IgD-negative memory B cell (primary cell): ENCODE measurements around the gene C1QTNF5. TPM values are rescaled to one million over a fixed set of nuclear protein-coding genes. Genes with fewer than 3 reads are reported as not detected.
"Not testable (repeated sequence)": the region's sequence is repeated elsewhere in the genome, so short reads cannot be mapped to it uniquely, and the experiment has no call there.

Source experiments
- H3K27ac Mint-ChIP-seq, 3 donors: one replicate each; pipeline ENCODE4 v1.8.0; 2020 to 2022; ENCODE audit warnings: mild to moderate bottlenecking in 3 of 3, mixed read lengths in 3 of 3, moderate library complexity in 1 of 3
- H3K27me3 Mint-ChIP-seq: one replicate; pipeline ENCODE4 v1.8.0; 2021; ENCODE audit warnings: mixed read lengths
- H3K36me3 Mint-ChIP-seq: one replicate; pipeline ENCODE4 v1.8.0; 2020; ENCODE audit warnings: mild to moderate bottlenecking, mixed read lengths
- H3K4me1 Mint-ChIP-seq, 3 donors: one replicate each; pipeline ENCODE4 v1.8.0; 2020 to 2022; ENCODE audit warnings: mixed read lengths in 3 of 3, mild to moderate bottlenecking in 1 of 3
- H3K4me3 Mint-ChIP-seq, 4 donors: one replicate each; pipeline ENCODE4 v1.8.0; 2020 to 2022; ENCODE audit warnings: mild to moderate bottlenecking in 4 of 4, mixed read lengths in 4 of 4, moderate library complexity in 3 of 4
- H3K9me3 Mint-ChIP-seq, 3 donors: one replicate each; pipeline ENCODE4 v1.8.0; 2020 to 2021; ENCODE audit warnings: mixed read lengths in 3 of 3, mild to moderate bottlenecking in 1 of 3
- polyA plus RNA-seq: library from polyadenylated mRNA; unstranded; fragments of 300-500 nt; fragmentation: Illumina TruSeq; gene quantifications from one replicate; pipeline ENCODE4 v1.2.3, GENCODE V29; 2021

The C1QTNF5 gene, protein sequence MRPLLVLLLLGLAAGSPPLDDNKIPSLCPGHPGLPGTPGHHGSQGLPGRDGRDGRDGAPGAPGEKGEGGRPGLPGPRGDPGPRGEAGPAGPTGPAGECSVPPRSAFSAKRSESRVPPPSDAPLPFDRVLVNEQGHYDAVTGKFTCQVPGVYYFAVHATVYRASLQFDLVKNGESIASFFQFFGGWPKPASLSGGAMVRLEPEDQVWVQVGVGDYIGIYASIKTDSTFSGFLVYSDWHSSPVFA
- polyA plus RNA-seq: not detected

DNA sequence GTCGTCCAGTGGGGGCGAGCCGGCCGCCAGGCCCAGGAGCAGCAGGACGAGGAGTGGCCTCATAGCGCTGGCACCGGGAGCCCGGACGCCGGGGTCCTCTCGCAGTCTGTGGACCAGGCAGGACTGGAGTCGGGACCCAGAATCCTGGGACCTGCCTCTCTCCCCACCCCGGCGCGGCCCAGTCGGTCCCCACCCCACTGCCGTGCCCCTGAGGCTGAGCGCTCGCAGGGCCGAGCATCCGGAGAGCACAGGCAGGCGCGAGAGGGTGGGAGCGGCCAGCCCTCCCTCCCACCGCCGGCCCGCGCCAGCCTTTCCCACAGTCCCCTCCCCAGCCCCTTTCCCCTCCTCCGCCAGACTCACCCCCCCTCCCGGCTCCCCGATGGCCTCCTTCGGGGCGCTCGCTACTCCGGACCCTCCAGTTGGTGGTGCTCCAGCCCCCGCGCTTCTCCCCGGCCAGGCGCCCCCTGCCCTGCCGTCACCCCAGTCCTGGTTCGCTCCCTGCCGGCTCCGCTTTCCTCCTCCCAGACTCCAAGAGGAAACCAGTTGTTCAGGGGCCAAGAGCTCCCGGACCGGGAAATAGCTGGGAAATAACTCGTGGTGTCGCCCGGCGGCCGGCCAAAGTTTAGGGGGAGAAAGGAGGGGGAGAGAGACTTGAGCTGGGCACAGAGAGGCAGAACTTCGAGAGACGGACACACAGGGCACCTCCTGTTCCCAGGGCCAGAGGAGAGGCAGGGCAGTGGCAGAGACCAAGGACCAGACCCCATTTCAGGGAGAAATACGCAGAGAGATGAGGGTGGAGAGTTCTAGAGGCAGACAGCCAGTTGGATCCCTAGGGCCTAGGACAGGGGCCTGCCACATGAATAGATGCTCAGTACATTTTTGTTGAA, at the start of gene C1QTNF5:
Gene C1QTNF5, minus strand, starts transcription at position 549 of the 887 bp plus-strand sequence. Its CDS starts 486 bp downstream, at position 63.
- Mint-ChIP-seq H3K4me3 (peak within 1 kb of the TSS in 2 of 4 donors; percentile 6 to 76), H3K36me3 (peaks cover 10% of the 10 kb centered on the region), H3K9me3 (peaks cover 0 to 2% (median 0%) of the 10 kb centered on the region in 3 donors), H3K27me3 (peaks cover 45% of the 10 kb centered on the region), H3K4me1 (peaks cover 10 to 18% (median 10%) of the 10 kb centered on the region in 3 donors), H3K27ac (peak within 1 kb of the TSS in 2 of 3 donors; percentile 16 to 69)

DNA sequence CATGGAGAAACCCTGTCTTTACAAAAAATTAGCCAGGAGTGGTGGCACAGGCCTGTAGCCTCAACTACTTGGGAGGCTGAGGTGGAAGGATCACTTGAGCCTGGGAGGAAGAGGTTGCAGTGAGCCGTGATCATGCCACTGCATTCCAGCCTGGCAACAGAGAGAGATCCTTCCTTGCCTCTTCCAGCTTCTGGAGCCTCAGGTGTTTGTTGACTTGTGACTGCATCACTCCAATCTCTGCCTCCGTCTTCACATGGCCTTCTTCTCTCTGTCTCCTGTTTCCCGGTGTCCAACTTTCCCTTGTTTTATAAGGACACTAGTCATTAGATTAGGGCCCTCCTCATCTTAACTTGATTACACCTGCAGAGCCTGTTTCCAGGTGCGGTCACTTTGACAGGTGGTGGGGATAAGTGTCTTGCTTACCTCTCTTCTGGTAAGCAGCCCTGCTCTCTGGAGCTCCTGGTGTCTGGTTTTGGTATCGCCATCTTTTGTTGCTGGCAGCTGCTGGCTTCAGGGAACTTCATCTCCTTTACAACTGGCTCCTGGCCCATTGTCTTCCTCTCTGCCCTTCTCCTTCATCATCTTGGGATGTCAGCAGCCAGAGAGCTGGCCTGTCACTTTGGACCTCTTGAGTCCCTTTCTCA, 49.0 kb upstream of the C1QTNF5 start:
- no peaks in the 10 kb centered on the region for H3K4me1 Mint-ChIP-seq
- no peaks in the 10 kb centered on the region for H3K36me3 Mint-ChIP-seq
- no peaks in the 10 kb centered on the region for H3K9me3 Mint-ChIP-seq
- H3K27me3 Mint-ChIP-seq: peaks cover 10% of the 10 kb centered on the region
- no peak overlapping the region for H3K4me3 Mint-ChIP-seq
- H3K27ac Mint-ChIP-seq: no peak overlapping the region

DNA sequence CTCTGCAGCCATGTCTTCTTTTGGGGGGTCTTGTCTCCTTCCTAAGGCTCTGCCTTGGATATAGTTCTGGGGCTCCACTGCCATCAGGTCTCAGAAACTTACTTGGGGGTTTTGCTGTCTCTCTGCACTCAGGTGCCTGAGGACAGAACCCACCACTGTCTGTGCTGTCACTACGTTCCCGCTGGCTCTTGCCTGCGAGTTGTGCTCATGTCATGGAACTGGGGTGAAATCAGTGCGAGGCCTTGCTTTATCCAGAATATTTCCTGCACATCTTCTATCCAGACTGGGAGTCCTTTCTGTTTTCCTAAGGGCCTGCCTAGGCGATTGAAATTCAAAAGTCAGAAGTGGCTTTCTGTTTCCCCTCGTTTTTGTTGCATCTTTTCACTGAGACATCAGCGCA, 47.4 kb upstream of the C1QTNF5 start:
- no peaks in the 10 kb centered on the region for H3K36me3 Mint-ChIP-seq
- no peak overlapping the region for H3K4me3 Mint-ChIP-seq
- H3K27ac Mint-ChIP-seq: no peak overlapping the region
- peaks cover 10% of the 10 kb centered on the region for H3K27me3 Mint-ChIP-seq
- no peaks in the 10 kb centered on the region for H3K4me1 Mint-ChIP-seq
- no peaks in the 10 kb centered on the region for H3K9me3 Mint-ChIP-seq

DNA sequence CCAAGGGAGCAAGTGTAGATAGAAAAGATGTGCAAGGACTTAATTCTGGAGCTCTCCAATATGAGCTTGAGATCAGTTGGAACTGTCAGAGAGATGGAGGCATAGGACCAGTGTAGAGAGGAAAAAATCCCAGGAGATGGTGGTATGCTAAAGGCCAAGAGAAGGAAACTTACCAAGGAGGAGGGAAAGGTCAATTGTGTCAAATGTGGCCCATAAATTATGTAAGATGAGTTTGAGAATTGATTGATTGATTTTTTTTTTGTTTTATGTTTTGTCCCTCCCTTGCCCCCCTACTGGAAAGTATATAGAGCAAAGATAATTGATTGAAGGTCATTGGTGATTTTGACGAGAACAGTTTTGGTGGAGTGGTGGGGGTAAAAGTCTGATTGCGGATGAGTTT, 43.6 kb upstream of the C1QTNF5 start:
- Mint-ChIP-seq H3K27ac (no peak overlapping the region), H3K9me3 (no peaks in the 10 kb centered on the region), H3K4me1 (peaks cover 4 to 5% (median 5%) of the 10 kb centered on the region in 3 donors), H3K4me3 (no peak overlapping the region), H3K36me3 (no peaks in the 10 kb centered on the region), H3K27me3 (peaks cover 11% of the 10 kb centered on the region)

DNA sequence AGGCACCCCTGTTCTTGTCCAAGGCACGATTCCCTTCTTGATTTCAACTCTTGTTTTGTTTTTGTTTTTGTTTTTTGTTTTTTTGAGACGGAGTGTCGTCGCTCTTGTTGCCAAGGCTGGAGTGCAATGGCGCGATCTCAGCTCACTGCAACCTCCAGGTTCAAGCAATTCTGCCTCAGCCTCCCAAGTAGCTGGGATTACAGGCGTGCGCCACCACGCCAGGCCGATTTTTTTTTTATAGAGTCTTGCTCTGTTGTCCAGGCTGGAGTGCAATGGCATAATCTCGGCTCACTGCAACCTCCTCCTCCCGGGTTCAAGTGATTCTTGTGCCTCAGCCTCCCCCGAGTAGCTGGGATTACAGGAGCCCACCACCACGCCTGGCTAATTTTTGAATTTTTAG, 41.8 kb upstream of the C1QTNF5 start:
- H3K27me3 Mint-ChIP-seq, H3K9me3 Mint-ChIP-seq, H3K27ac Mint-ChIP-seq, H3K4me3 Mint-ChIP-seq, H3K4me1 Mint-ChIP-seq, H3K36me3 Mint-ChIP-seq: not testable (repeated sequence)

DNA sequence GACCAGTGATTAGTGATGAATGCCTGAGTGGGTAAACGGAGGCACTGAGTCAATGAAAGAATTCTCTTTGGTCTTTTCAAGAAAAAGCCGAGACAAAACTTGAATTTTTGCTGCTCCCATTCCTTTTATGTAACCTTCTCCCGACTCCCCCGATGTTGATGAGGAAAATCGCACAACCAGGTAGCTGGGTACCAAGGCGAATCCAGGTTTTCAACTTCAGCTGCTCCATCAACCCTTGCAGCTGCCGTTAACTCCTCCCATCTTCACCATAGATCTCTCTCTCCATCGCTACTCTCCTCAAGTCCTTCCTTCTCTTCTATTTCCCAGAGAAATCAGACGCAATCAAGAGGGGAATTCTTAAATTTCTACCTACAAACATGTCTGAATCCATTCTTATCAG, 41.4 kb upstream of the C1QTNF5 start:
- Mint-ChIP-seq H3K4me1 (peaks cover 4 to 5% (median 5%) of the 10 kb centered on the region in 3 donors), H3K27me3 (peaks cover 5% of the 10 kb centered on the region), H3K36me3 (no peaks in the 10 kb centered on the region), H3K9me3 (no peaks in the 10 kb centered on the region), H3K4me3 (no peak overlapping the region), H3K27ac (no peak overlapping the region)

DNA sequence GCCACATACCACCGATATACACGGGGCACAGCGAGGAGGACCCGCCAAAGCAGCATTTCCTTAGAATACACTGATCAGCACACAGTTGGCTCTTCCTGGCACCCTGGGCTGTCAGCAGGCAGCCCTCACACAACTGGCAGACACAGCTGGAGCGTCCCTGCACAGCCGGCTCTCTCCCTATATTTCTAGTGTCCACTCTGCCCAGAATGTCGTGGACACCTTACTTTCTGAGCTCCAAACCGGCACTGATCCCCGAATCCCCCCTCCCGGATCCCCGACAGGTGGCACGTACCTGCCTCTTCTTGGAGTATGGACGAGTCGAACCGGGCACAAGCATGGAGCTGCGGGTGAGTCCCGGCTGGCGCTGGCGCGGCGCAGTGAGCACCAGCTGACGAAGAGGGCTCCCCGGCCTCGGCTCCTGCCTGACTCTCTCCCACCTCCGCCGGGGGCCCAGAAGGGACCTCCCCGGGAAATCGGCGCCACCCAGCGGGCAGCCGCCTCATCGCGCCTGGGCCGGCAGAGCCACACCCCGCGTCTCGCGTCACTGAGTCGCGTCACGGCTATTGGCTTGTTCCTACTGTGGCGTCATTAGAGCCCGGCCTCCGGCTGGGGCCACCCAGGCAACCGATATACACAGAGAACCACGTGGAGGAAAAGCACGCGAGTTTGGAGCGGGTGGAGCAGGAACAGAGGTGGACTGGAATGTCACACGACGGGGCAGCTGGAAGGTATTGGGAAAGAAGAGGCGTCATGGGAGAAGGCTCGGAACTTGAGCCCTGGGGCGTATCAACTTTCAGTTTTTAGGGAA, 40.7 kb upstream of the C1QTNF5 start, which contains the start of gene USP2:
Gene USP2, minus strand, starts transcription at position 510 of the 808 bp plus-strand sequence. CDS start 8,210 bp downstream, outside the sequence.
- Mint-ChIP-seq H3K27ac (no peak within 1 kb of the TSS), H3K4me3 (no peak within 1 kb of the TSS), H3K4me1 (peaks cover 4 to 5% (median 5%) of the 10 kb centered on the region in 3 donors), H3K36me3 (no peaks in the 10 kb centered on the region), H3K27me3 (peaks cover 7% of the 10 kb centered on the region), H3K9me3 (no peaks in the 10 kb centered on the region)

DNA sequence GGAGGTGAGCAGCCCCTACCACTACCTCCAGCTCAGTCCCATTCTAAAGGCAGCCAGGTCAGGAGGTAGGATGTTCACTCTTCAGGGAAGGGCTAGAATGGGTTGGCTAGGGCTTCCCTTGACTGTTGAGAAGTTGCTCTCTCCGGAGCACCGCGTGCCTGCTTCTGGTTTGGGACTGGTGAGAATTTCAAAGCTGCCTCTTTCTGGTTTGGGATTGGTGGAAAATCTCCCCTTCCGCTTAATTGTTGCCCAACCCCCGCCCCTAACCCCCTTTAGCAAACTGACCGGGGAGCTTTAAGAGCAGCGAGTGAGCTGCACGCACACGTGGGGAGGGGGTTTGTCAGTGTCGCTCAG, 40.1 kb upstream of the C1QTNF5 start:
- Mint-ChIP-seq H3K27ac (no peak overlapping the region), H3K27me3 (peaks cover 7% of the 10 kb centered on the region), H3K4me3 (no peak overlapping the region), H3K4me1 (peaks cover 4 to 5% (median 5%) of the 10 kb centered on the region in 3 donors), H3K9me3 (no peaks in the 10 kb centered on the region), H3K36me3 (no peaks in the 10 kb centered on the region)

DNA sequence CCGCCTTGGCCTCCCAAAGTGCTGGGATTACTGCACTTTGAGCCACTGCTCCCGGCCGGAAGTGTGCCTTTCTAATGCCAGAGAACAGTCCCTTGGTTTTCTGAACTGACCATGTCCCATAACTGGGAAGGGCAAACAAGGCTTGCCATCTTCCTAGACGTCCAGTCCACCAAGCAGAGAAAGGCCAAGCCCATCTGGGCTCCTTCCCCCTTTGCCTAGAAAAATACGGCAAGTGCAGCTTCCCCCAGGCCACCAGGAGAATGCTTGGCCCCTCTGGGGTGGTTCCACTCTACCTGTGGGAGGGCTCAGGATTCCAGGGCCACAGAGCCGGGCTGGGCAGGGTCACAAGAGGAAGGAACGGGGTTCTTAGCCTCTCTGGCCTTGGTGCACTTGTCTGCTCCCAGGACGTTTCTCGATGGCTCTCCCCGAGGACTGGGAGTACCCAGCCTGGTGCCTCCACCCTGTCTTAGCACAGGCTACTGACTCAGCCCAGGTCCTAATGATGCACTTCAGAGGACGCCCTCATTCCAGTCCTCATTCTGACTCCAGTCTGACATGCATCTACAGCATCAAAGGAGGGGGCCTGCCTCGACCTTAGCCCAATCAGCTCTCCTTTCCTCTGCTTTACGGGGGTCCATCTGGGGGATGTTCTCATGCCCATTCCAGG, 39.6 kb upstream of the C1QTNF5 start:
- Mint-ChIP-seq H3K27ac (no peak overlapping the region), H3K27me3 (peaks cover 7% of the 10 kb centered on the region), H3K36me3 (no peaks in the 10 kb centered on the region), H3K4me1 (peaks cover 4 to 5% (median 5%) of the 10 kb centered on the region in 3 donors), H3K4me3 (no peak overlapping the region), H3K9me3 (no peaks in the 10 kb centered on the region)

DNA sequence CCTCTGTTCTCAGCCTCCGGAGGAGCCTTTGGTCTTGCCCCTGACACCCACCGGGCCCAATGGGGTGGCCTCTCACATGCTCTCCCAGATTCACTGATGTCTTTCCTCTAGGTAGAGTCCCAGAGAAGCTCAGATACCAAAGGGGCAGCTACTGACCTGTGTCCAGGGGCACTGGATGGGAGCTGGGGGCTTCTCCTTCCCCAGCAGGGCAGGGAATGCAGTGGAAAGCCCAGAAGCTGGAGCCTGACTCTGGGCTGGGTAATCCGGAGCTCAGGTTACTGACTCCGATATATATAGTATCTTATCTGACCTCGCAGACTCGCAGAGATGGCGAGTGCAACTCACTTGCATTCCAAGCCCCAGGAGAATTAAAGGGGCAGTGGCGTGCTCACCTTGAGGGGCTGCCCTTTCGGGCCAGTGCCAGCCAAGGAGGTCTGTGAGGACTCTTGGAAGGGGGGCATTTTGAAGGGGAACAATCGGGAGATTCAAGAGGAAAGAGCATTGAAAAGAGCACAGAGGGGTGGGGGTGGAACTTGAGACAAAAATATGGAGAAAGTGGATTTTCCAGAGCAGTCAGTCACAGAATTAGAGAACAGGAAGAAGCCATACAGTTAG, 38.3 kb upstream of the C1QTNF5 start:
- Mint-ChIP-seq H3K4me1 (peaks cover 4 to 5% (median 5%) of the 10 kb centered on the region in 3 donors), H3K36me3 (no peaks in the 10 kb centered on the region), H3K27me3 (peaks cover 7% of the 10 kb centered on the region), H3K4me3 (peak overlapping the region in 2 of 4 donors; percentile 62 to 71), H3K27ac (peak overlapping the region in 1 of 3 donors; percentile 60), H3K9me3 (no peaks in the 10 kb centered on the region)

DNA sequence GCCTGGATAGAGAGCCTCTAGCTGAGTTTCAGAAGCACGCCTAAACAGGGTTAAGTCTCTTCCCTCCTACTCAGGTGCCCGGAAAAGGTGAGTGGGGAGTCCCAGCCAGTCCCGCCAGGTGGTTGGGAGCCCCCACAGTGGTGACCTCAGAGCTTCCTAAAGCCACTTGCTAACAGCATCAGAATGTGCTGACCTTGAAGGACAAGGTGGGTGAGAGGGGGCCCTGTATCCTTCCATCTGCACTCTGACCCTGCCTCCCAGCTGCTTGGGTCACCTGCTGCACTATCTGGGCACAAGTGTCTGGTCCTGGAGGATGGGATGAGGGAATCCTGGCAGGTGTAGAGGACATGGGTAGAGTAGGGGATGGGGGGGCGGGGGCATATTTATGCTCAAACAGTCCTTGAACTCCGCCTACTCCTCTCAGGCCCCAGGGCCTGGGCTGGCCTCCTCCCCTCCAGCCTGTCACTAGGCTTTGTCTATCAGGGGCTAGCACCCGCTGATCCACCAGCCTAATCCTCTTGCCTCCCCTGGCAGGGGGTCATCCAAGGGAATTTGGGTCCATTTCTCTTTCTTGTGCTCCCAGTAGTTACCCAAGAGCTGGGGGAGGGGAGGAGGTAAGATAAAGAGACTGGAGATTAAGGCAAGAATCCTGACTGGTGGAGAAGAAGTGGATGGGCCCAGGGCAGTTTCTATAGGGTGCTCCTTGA, 37.4 kb upstream of the C1QTNF5 start:
- Mint-ChIP-seq H3K4me3 (no peak overlapping the region), H3K9me3 (no peaks in the 10 kb centered on the region), H3K4me1 (peaks cover 4 to 5% (median 5%) of the 10 kb centered on the region in 3 donors), H3K36me3 (no peaks in the 10 kb centered on the region), H3K27me3 (peaks cover 7% of the 10 kb centered on the region), H3K27ac (no peak overlapping the region)

DNA sequence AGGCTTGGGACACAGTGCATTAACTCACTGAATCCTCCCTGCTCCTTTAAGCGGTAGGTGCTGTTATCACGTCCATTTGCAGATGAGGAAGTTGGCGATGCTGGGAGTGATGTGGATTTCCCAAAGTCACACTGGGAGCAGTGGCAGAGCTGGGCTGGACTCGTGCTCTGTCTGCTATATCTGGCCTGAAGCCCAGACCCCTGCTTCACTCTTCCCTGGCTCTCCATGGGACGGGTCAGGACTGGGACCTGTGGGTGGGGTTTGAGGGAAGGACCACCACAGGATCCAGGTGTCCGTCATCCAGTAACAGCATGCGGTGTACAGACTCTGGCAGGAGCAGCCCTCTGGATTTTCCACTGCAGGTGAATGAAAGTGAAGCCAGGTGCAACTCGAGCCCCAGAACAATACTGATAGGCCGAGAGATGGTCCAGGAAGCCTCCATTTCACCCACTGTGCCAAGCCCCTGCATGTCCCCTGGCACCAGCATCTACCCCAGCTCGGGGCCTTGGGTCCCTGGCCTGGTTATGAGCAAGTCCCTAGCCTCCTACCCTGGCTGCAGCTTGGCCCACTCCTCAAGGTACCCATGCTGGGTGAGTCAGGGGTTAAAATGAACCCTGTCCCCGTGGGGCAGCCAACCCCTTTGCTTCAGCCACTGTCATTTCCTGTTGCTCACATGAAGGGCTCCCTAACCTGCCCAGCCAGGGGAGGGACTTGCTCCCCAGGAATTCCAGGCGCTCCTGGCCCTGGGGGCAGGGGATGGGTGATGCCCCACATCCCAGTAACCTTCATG, 36.6 kb upstream of the C1QTNF5 start:
- H3K4me3 Mint-ChIP-seq: no peak overlapping the region
- H3K9me3 Mint-ChIP-seq: no peaks in the 10 kb centered on the region
- H3K27me3 Mint-ChIP-seq: peaks cover 7% of the 10 kb centered on the region
- H3K36me3 Mint-ChIP-seq: no peaks in the 10 kb centered on the region
- no peak overlapping the region for H3K27ac Mint-ChIP-seq
- H3K4me1 Mint-ChIP-seq: peaks cover 4 to 5% (median 5%) of the 10 kb centered on the region in 3 donors
